ENCODE data around the gene BUB3.
A peak's percentile ranks its signal among the peaks of the same experiment; 100 is the strongest.

Gene BUB3

DNA sequence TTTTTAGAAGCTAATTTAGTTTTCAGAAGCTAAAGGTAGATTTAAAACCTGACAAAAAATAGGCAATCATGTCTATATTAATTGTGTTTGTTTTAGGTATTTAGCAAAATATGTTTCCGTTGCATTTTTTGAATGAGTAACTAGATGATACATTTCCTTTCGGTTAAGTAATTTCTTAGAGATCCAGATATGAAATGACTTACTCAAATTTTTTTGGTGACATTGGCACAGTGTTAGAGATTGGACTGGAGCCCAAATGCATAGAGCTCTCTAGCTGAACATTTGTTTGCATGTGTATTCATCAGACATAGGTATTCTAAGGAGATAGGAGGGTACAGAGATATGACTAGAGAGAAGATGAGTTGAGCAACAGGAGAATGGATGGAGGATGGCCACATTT is 1.9 kb downstream of the BUB3 start:
- TF ChIP-seq, protein P1, sequence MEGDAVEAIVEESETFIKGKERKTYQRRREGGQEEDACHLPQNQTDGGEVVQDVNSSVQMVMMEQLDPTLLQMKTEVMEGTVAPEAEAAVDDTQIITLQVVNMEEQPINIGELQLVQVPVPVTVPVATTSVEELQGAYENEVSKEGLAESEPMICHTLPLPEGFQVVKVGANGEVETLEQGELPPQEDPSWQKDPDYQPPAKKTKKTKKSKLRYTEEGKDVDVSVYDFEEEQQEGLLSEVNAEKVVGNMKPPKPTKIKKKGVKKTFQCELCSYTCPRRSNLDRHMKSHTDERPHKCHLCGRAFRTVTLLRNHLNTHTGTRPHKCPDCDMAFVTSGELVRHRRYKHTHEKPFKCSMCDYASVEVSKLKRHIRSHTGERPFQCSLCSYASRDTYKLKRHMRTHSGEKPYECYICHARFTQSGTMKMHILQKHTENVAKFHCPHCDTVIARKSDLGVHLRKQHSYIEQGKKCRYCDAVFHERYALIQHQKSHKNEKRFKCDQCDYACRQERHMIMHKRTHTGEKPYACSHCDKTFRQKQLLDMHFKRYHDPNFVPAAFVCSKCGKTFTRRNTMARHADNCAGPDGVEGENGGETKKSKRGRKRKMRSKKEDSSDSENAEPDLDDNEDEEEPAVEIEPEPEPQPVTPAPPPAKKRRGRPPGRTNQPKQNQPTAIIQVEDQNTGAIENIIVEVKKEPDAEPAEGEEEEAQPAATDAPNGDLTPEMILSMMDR (IDR thresholded peaks at IDR 0.05; ENCODE audit: borderline replicate concordance, extremely low read depth, low read length, poor library complexity, severe bottlenecking): no peak
- TF ChIP-seq EZH2 (IDR thresholded peaks at IDR 0.05; ENCODE audit: borderline replicate concordance, low read depth, low read length, severe bottlenecking): no peak
- no peak overlapping the region for H2AFZ ChIP-seq (ENCODE audit: low read depth, low read length)
- H3K9me3 ChIP-seq (ENCODE audit: insufficient read depth, low read length, severe bottlenecking): no peaks in the 10 kb centered on the region
- H3K27me3 ChIP-seq (ENCODE audit: insufficient read depth, low read length, poor library complexity): no peaks in the 10 kb centered on the region
- H3K4me3 ChIP-seq (ENCODE audit: low read depth in 1 of 2, low read length in 2 of 2): peak overlapping the region; percentile 73 to 90; a peak in 3 of 4 replicates
- peak overlapping the region; percentile 83 for H3K4me2 ChIP-seq (ENCODE audit: insufficient read depth, low read length)
- H3K27ac ChIP-seq (ENCODE audit: low read length): peak overlapping the region; percentile 43; the same call in 1 of the 2 replicates
- H4K20me1 ChIP-seq (ENCODE audit: insufficient read depth, low read length): peaks cover 41% of the 10 kb centered on the region
- no peak for DNase-seq
- peaks cover 69% of the 10 kb centered on the region for H3K4me1 ChIP-seq (ENCODE audit: insufficient read depth, low read length)
- peak overlapping the region; percentile 94 for H3K9ac ChIP-seq (ENCODE audit: low read depth, low read length)
- peaks cover 69% of the 10 kb centered on the region for H3K79me2 ChIP-seq (ENCODE audit: insufficient read depth, low read length)
- H3K36me3 ChIP-seq (ENCODE audit: insufficient read depth, low read length): peaks cover 66% of the 10 kb centered on the region
- ATAC-seq (ENCODE audit: insufficient read depth, low read depth): no peak

DNA sequence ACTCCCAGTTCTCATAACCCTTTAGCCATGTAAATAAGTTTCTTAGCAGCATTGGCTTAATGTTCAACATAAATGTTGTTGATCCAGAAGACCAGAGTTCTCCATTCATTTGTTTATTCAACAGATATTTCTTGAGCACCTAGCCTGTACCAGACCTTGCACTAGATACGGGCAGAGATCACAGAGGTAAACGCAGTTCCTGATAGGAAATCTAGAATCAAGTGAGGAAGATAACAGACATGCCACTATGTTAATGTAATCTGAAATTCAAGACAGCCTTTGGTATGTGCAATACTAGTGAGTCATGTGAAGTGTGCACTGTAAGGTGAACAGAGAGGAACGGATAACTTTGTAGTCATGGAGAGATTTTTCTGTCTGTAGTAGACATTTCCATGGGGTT is 3.0 kb downstream of the BUB3 start:
- H3K4me2 ChIP-seq (ENCODE audit: insufficient read depth, low read length): peak overlapping the region; percentile 83
- H3K9me3 ChIP-seq (ENCODE audit: insufficient read depth, low read length, severe bottlenecking): no peaks in the 10 kb centered on the region
- H3K27me3 ChIP-seq (ENCODE audit: insufficient read depth, low read length, poor library complexity): no peaks in the 10 kb centered on the region
- TF ChIP-seq, protein P1 (IDR thresholded peaks at IDR 0.05; ENCODE audit: borderline replicate concordance, extremely low read depth, low read length, poor library complexity, severe bottlenecking): no peak
- no peak for TF ChIP-seq EZH2 (IDR thresholded peaks at IDR 0.05; ENCODE audit: borderline replicate concordance, low read depth, low read length, severe bottlenecking)
- peaks cover 49% of the 10 kb centered on the region for H4K20me1 ChIP-seq (ENCODE audit: insufficient read depth, low read length)
- no peak overlapping the region for H2AFZ ChIP-seq (ENCODE audit: low read depth, low read length)
- no peak for ATAC-seq (ENCODE audit: insufficient read depth, low read depth)
- peaks cover 76% of the 10 kb centered on the region for H3K4me1 ChIP-seq (ENCODE audit: insufficient read depth, low read length)
- no peak overlapping the region; the same call in 1 of the 2 replicates for H3K9ac ChIP-seq (ENCODE audit: low read depth, low read length)
- DNase-seq: no peak
- peaks cover 77% of the 10 kb centered on the region for H3K36me3 ChIP-seq (ENCODE audit: insufficient read depth, low read length)
- H3K4me3 ChIP-seq (ENCODE audit: low read depth in 1 of 2, low read length in 2 of 2): peak overlapping the region in 1 of 2 experiments; percentile 90; a peak in 2 of 4 replicates
- peaks cover 81% of the 10 kb centered on the region for H3K79me2 ChIP-seq (ENCODE audit: insufficient read depth, low read length)
- no peak overlapping the region for H3K27ac ChIP-seq (ENCODE audit: low read length)

DNA sequence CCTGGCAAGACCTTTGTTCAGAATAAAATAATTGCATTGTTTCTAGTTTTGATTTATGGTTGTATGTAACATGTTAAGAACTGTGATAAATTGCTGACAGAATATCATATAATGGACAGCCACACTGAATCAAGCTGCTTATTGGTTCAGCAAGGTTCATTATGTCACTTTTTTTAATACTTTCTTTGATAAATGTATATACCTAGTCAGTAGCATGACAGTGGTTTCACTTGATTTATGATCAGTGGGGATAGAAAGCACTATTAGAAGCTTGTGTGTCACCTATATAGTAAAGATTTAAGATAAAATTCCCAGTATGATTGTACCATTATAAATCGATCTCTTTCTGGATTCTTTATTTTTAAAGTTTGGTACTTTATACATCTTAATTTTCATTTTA is 4.5 kb downstream of the BUB3 start:
- H3K9me3 ChIP-seq (ENCODE audit: insufficient read depth, low read length, severe bottlenecking): no peaks in the 10 kb centered on the region
- peaks cover 53% of the 10 kb centered on the region for H4K20me1 ChIP-seq (ENCODE audit: insufficient read depth, low read length)
- DNase-seq: no peak
- H3K9ac ChIP-seq (ENCODE audit: low read depth, low read length): peak overlapping the region; percentile 4
- H2AFZ ChIP-seq (ENCODE audit: low read depth, low read length): no peak overlapping the region
- H3K79me2 ChIP-seq (ENCODE audit: insufficient read depth, low read length): peaks cover 95% of the 10 kb centered on the region
- peak overlapping the region in 1 of 2 experiments; percentile 90; a peak in 1 of 4 replicates for H3K4me3 ChIP-seq (ENCODE audit: low read depth in 1 of 2, low read length in 2 of 2)
- peaks cover 71% of the 10 kb centered on the region for H3K4me1 ChIP-seq (ENCODE audit: insufficient read depth, low read length)
- TF ChIP-seq, protein P1 (IDR thresholded peaks at IDR 0.05; ENCODE audit: borderline replicate concordance, extremely low read depth, low read length, poor library complexity, severe bottlenecking): no peak
- TF ChIP-seq EZH2 (IDR thresholded peaks at IDR 0.05; ENCODE audit: borderline replicate concordance, low read depth, low read length, severe bottlenecking): no peak
- H3K36me3 ChIP-seq (ENCODE audit: insufficient read depth, low read length): peaks cover 92% of the 10 kb centered on the region
- peak overlapping the region; percentile 83 for H3K4me2 ChIP-seq (ENCODE audit: insufficient read depth, low read length)
- no peak overlapping the region; the same call in 1 of the 2 replicates for H3K27ac ChIP-seq (ENCODE audit: low read length)
- no peak for ATAC-seq (ENCODE audit: insufficient read depth, low read depth)
- H3K27me3 ChIP-seq (ENCODE audit: insufficient read depth, low read length, poor library complexity): no peaks in the 10 kb centered on the region
